Gastrocnemius medialis (tissue), 4 donors: Measurements from ENCODE around the gene ATAD3C.
"Not testable (repeated sequence)": the region's sequence is repeated elsewhere in the genome, so short reads cannot be mapped to it uniquely, and the experiment has no call there.

ENCODE experiments used
- POLR2A ChIP-seq, 2 donors: fragments of 450-650 bp; IDR thresholded peaks; one replicate each; pipeline ENCODE4 v1.6.1; 2017; ENCODE audit warnings: antibody characterized with exemption in 2 of 2, mild to moderate bottlenecking in 2 of 2, moderate library complexity in 2 of 2
- TF ChIP-seq, protein P1 (sequence below), 5 experiments: fragments of 450-650 bp in 3 of 5; fragments of 200-600 bp in 2 of 5; sonication (generic) in 2 of 5; IDR thresholded peaks in 4 of 5; conservative IDR thresholded peaks in 1 of 5; 1 replicate in 4 of 5; 2 replicates in 1 of 5; pipeline ENCODE4 v1.5.1; 2016 to 2019; ENCODE audit warnings: antibody characterized with exemption in 5 of 5, mild to moderate bottlenecking in 3 of 5, moderate library complexity in 3 of 5

DNA sequence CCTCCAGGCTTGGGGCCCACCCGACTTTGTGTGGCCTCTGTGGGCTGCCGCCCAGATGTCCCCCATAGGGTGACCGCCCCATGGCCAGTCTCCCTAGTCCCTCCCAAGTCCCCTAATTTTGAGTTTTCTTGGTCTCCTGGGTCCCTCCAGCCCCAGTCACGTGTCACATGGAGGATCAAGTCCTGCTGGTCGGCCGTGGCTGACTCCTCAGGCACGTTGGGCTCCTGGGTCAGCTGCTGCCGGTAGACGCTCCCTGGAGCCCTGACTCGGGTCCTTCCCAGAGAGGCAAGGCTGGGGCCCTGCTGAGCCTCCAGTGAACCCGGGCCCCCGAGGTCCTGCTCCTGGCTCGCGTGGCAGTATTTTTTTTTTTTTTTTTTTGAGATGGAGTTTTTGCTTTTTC is 10.2 kb downstream of the ATAD3C start:
- TF ChIP-seq, protein P1, sequence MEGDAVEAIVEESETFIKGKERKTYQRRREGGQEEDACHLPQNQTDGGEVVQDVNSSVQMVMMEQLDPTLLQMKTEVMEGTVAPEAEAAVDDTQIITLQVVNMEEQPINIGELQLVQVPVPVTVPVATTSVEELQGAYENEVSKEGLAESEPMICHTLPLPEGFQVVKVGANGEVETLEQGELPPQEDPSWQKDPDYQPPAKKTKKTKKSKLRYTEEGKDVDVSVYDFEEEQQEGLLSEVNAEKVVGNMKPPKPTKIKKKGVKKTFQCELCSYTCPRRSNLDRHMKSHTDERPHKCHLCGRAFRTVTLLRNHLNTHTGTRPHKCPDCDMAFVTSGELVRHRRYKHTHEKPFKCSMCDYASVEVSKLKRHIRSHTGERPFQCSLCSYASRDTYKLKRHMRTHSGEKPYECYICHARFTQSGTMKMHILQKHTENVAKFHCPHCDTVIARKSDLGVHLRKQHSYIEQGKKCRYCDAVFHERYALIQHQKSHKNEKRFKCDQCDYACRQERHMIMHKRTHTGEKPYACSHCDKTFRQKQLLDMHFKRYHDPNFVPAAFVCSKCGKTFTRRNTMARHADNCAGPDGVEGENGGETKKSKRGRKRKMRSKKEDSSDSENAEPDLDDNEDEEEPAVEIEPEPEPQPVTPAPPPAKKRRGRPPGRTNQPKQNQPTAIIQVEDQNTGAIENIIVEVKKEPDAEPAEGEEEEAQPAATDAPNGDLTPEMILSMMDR (IDR thresholded peaks at IDR 0.05 in 4 of 5, conservative IDR thresholded peaks at IDR 0.05 in 1 of 5) = not testable (repeated sequence)
- not testable (repeated sequence) for TF ChIP-seq POLR2A (IDR thresholded peaks at IDR 0.05)
